ENCODE measurements around the gene B3GALNT1.

The B3GALNT1 gene, protein sequence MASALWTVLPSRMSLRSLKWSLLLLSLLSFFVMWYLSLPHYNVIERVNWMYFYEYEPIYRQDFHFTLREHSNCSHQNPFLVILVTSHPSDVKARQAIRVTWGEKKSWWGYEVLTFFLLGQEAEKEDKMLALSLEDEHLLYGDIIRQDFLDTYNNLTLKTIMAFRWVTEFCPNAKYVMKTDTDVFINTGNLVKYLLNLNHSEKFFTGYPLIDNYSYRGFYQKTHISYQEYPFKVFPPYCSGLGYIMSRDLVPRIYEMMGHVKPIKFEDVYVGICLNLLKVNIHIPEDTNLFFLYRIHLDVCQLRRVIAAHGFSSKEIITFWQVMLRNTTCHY

GRCh38 chr3:161104561-161105551 lies at the start of gene B3GALNT1:
Gene B3GALNT1 (minus strand): TSS chr3:161105349. CDS start chr3:161086754, 18,595 bp downstream.
- Histone ChIP-seq H3K9ac (ENCODE audit: low read length) (peak within 1 kb of the TSS; percentile 72), H3K4me3 (ENCODE audit: low read length) (peak within 1 kb of the TSS; percentile 37), H3K36me3 (ENCODE audit: control insufficient read depth, insufficient read depth, low read length) (no peaks in the 10 kb centered on the region), H3K9me3 (ENCODE audit: control insufficient read depth, low read length) (no peaks in the 10 kb centered on the region), H3K27me3 (ENCODE audit: control insufficient read depth, insufficient read depth, low read length) (no peaks in the 10 kb centered on the region), H3K4me1 (ENCODE audit: control insufficient read depth, insufficient read depth, low read length) (peaks cover 17% of the 10 kb centered on the region)

- H3K4me3 ChIP-seq (ENCODE audit: low read length) = no peak overlapping the region
- no peak overlapping the region for H3K9ac ChIP-seq (ENCODE audit: low read length)
- peaks cover 4% of the 10 kb centered on the region for H3K4me1 ChIP-seq (ENCODE audit: control insufficient read depth, insufficient read depth, low read length)
- no peaks in the 10 kb centered on the region for H3K36me3 ChIP-seq (ENCODE audit: control insufficient read depth, insufficient read depth, low read length)
- no peaks in the 10 kb centered on the region for H3K27me3 ChIP-seq (ENCODE audit: control insufficient read depth, insufficient read depth, low read length)
- no peaks in the 10 kb centered on the region for H3K9me3 ChIP-seq (ENCODE audit: control insufficient read depth, low read length)
Measured at GRCh38 chr3:161153480-161153879, 48.3 kb upstream of the B3GALNT1 start.

GRCh38 chr3:161150001-161150525 lies 44.9 kb upstream of the B3GALNT1 start:
- H3K9ac ChIP-seq (ENCODE audit: low read length) = no peak overlapping the region
- no peaks in the 10 kb centered on the region for H3K27me3 ChIP-seq (ENCODE audit: control insufficient read depth, insufficient read depth, low read length)
- peaks cover 5% of the 10 kb centered on the region for H3K4me1 ChIP-seq (ENCODE audit: control insufficient read depth, insufficient read depth, low read length)
- no peak overlapping the region for H3K4me3 ChIP-seq (ENCODE audit: low read length)
- H3K9me3 ChIP-seq (ENCODE audit: control insufficient read depth, low read length) = no peaks in the 10 kb centered on the region
- H3K36me3 ChIP-seq (ENCODE audit: control insufficient read depth, insufficient read depth, low read length) = no peaks in the 10 kb centered on the region

GRCh38 chr3:161149529-161149928 lies 44.4 kb upstream of the B3GALNT1 start:
- Histone ChIP-seq H3K9ac (ENCODE audit: low read length) (no peak overlapping the region), H3K4me3 (ENCODE audit: low read length) (no peak overlapping the region), H3K36me3 (ENCODE audit: control insufficient read depth, insufficient read depth, low read length) (no peaks in the 10 kb centered on the region), H3K4me1 (ENCODE audit: control insufficient read depth, insufficient read depth, low read length) (peaks cover 5% of the 10 kb centered on the region), H3K9me3 (ENCODE audit: control insufficient read depth, low read length) (no peaks in the 10 kb centered on the region), H3K27me3 (ENCODE audit: control insufficient read depth, insufficient read depth, low read length) (no peaks in the 10 kb centered on the region)

GRCh38 chr3:161148832-161149475 lies 43.8 kb upstream of the B3GALNT1 start:
- no peak overlapping the region for H3K9ac ChIP-seq (ENCODE audit: low read length)
- H3K9me3 ChIP-seq (ENCODE audit: control insufficient read depth, low read length) = no peaks in the 10 kb centered on the region
- H3K4me1 ChIP-seq (ENCODE audit: control insufficient read depth, insufficient read depth, low read length) = peaks cover 5% of the 10 kb centered on the region

DNA sequence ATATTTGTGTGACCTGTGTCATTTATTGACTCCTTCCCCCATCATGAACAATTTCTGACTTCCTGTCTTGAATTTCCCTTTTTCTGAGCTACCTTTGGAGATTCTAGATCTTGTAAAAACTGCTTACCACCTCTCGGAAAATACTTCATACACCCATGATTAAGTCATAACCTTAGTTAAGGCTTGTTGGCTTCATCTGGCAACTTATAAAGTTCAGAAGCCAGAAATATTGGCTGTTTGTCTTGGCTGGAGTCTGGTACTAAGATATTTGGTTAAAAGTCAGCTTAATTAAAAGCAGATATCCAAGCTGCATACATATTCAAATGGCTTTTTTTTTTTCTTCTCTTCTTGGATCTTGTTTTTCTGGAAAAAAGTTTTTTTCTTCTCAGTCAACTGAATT lies 37.3 kb upstream of the B3GALNT1 start:
- Histone ChIP-seq H3K27me3 (ENCODE audit: control insufficient read depth, insufficient read depth, low read length) (no peaks in the 10 kb centered on the region), H3K9me3 (ENCODE audit: control insufficient read depth, low read length) (no peaks in the 10 kb centered on the region), H3K9ac (ENCODE audit: low read length) (no peak overlapping the region), H3K4me1 (ENCODE audit: control insufficient read depth, insufficient read depth, low read length) (no peaks in the 10 kb centered on the region), H3K36me3 (ENCODE audit: control insufficient read depth, insufficient read depth, low read length) (no peaks in the 10 kb centered on the region), H3K4me3 (ENCODE audit: low read length) (no peak overlapping the region)

More at GRCh38 chr3:161148832-161149475, 43.8 kb upstream of the B3GALNT1 start:
- Histone ChIP-seq H3K27me3 (ENCODE audit: control insufficient read depth, insufficient read depth, low read length) (no peaks in the 10 kb centered on the region), H3K36me3 (ENCODE audit: control insufficient read depth, insufficient read depth, low read length) (no peaks in the 10 kb centered on the region), H3K4me3 (ENCODE audit: low read length) (no peak overlapping the region)

- H3K4me3 ChIP-seq (ENCODE audit: low read length) = no peak overlapping the region
- no peaks in the 10 kb centered on the region for H3K27me3 ChIP-seq (ENCODE audit: control insufficient read depth, insufficient read depth, low read length)
- no peaks in the 10 kb centered on the region for H3K4me1 ChIP-seq (ENCODE audit: control insufficient read depth, insufficient read depth, low read length)
- H3K36me3 ChIP-seq (ENCODE audit: control insufficient read depth, insufficient read depth, low read length) = no peaks in the 10 kb centered on the region
- no peaks in the 10 kb centered on the region for H3K9me3 ChIP-seq (ENCODE audit: control insufficient read depth, low read length)
- no peak overlapping the region for H3K9ac ChIP-seq (ENCODE audit: low read length)
Measured at GRCh38 chr3:161139686-161140085, 34.5 kb upstream of the B3GALNT1 start.

- Histone ChIP-seq H3K9ac (ENCODE audit: low read length) (no peak overlapping the region), H3K36me3 (ENCODE audit: control insufficient read depth, insufficient read depth, low read length) (no peaks in the 10 kb centered on the region), H3K4me3 (ENCODE audit: low read length) (no peak overlapping the region), H3K27me3 (ENCODE audit: control insufficient read depth, insufficient read depth, low read length) (no peaks in the 10 kb centered on the region), H3K4me1 (ENCODE audit: control insufficient read depth, insufficient read depth, low read length) (no peaks in the 10 kb centered on the region), H3K9me3 (ENCODE audit: control insufficient read depth, low read length) (no peaks in the 10 kb centered on the region)
Measured at GRCh38 chr3:161137260-161137659, 32.1 kb upstream of the B3GALNT1 start.

GRCh38 chr3:161132391-161132790 lies 27.2 kb upstream of the B3GALNT1 start:
- Histone ChIP-seq H3K36me3 (ENCODE audit: control insufficient read depth, insufficient read depth, low read length) (no peaks in the 10 kb centered on the region), H3K9me3 (ENCODE audit: control insufficient read depth, low read length) (no peaks in the 10 kb centered on the region), H3K4me3 (ENCODE audit: low read length) (no peak overlapping the region), H3K9ac (ENCODE audit: low read length) (no peak overlapping the region), H3K27me3 (ENCODE audit: control insufficient read depth, insufficient read depth, low read length) (no peaks in the 10 kb centered on the region), H3K4me1 (ENCODE audit: control insufficient read depth, insufficient read depth, low read length) (no peaks in the 10 kb centered on the region)

DNA sequence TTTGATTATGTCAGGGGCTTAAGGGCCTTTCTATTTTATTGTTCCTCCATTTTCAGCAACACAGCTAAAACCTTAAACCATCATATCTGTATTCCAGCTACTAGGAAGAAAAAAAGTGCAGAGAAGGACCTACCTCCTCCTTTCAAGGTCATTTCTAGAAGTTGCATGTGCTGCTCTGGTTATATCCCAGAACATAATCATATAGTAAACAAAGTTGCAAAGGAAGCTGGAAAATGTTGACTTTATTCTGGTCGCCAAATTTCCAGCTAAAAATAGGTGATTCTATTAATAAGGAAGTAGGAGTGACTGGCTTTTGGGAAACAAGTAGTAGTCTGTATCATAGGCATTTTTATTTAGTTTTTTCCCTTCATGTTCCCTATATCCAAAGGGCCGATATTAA lies 21.3 kb upstream of the B3GALNT1 start:
- Histone ChIP-seq H3K4me3 (ENCODE audit: low read length) (no peak overlapping the region), H3K27me3 (ENCODE audit: control insufficient read depth, insufficient read depth, low read length) (no peaks in the 10 kb centered on the region), H3K9ac (ENCODE audit: low read length) (no peak overlapping the region), H3K4me1 (ENCODE audit: control insufficient read depth, insufficient read depth, low read length) (no peaks in the 10 kb centered on the region), H3K9me3 (ENCODE audit: control insufficient read depth, low read length) (no peaks in the 10 kb centered on the region), H3K36me3 (ENCODE audit: control insufficient read depth, insufficient read depth, low read length) (no peaks in the 10 kb centered on the region)

DNA sequence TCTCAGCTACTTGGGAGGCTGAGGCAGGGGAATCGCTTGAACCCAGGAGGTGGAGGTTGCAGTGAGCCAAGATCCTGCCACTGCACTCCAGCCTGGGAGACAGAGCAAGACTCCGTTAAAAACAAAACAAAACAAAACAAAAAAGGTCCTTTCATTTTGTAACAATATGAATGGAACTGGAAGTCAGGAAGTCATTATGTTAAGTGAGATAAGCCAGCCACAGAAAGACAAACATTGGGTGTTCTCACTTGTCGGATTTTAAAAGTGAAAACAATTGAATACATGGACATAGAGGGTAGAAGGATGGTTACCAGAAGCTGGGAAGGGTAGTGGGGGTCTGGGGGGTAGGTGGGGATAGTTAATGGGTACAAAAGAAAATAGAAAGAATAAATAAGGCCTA lies 12.5 kb upstream of the B3GALNT1 start:
- H3K4me3 ChIP-seq (ENCODE audit: low read length) = no peak overlapping the region
- H3K27me3 ChIP-seq (ENCODE audit: control insufficient read depth, insufficient read depth, low read length) = no peaks in the 10 kb centered on the region
- no peaks in the 10 kb centered on the region for H3K9me3 ChIP-seq (ENCODE audit: control insufficient read depth, low read length)
- H3K9ac ChIP-seq (ENCODE audit: low read length) = no peak overlapping the region
- H3K36me3 ChIP-seq (ENCODE audit: control insufficient read depth, insufficient read depth, low read length) = no peaks in the 10 kb centered on the region
- H3K4me1 ChIP-seq (ENCODE audit: control insufficient read depth, insufficient read depth, low read length) = no peaks in the 10 kb centered on the region

Measured in mucosa of stomach (tissue), 1 donor.